Measurements from ENCODE around the gene C2CD4C.

The C2CD4C gene

GRCh38 chr19:377801-378581 is 31.0 kb downstream of the C2CD4C start:
- no peak for DNase-seq (ENCODE audit: low spot score)
- TF ChIP-seq, protein P1, sequence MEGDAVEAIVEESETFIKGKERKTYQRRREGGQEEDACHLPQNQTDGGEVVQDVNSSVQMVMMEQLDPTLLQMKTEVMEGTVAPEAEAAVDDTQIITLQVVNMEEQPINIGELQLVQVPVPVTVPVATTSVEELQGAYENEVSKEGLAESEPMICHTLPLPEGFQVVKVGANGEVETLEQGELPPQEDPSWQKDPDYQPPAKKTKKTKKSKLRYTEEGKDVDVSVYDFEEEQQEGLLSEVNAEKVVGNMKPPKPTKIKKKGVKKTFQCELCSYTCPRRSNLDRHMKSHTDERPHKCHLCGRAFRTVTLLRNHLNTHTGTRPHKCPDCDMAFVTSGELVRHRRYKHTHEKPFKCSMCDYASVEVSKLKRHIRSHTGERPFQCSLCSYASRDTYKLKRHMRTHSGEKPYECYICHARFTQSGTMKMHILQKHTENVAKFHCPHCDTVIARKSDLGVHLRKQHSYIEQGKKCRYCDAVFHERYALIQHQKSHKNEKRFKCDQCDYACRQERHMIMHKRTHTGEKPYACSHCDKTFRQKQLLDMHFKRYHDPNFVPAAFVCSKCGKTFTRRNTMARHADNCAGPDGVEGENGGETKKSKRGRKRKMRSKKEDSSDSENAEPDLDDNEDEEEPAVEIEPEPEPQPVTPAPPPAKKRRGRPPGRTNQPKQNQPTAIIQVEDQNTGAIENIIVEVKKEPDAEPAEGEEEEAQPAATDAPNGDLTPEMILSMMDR (IDR thresholded peaks at IDR 0.05; ENCODE audit: extremely low read depth, insufficient read depth, missing control alignments) = no peak
- in situ Hi-C loops (cut with MboI; ENCODE audit: low pct_unique_long_range_greater_than_20kb, low sequenced_read_pairs, unreplicated experiment) = no loop called here

DNA sequence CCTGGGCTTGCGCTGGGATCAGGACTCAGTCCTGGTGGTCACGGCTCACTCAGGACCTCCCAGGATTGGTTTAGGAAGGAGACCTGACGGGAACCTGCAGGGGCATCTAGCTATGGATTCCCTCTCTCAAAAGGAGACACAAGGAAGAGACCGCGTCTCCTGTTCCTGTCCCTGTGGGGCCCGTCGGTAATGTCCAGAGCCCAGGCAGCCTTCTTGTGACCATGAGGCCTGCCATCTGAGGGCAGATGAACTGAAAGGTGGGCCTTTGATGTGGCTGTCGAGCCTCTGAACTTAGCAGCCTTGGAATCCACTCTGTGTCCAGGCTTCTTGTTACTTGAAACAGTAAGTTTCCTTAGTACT is 32.9 kb downstream of the C2CD4C start:
- in situ Hi-C loops (cut with MboI; ENCODE audit: low pct_unique_long_range_greater_than_20kb, low sequenced_read_pairs, unreplicated experiment) = no loop called here
- TF ChIP-seq, protein P1 (IDR thresholded peaks at IDR 0.05; ENCODE audit: extremely low read depth, insufficient read depth, missing control alignments) = no peak
- DNase-seq (ENCODE audit: low spot score) = no peak

GRCh38 chr19:375395-376110 is 33.4 kb downstream of the C2CD4C start:
- TF ChIP-seq, protein P1 (IDR thresholded peaks at IDR 0.05; ENCODE audit: extremely low read depth, insufficient read depth, missing control alignments) = no peak
- DNase-seq (ENCODE audit: low spot score) = no peak
- in situ Hi-C loops (cut with MboI; ENCODE audit: low pct_unique_long_range_greater_than_20kb, low sequenced_read_pairs, unreplicated experiment) = no loop called here

DNA sequence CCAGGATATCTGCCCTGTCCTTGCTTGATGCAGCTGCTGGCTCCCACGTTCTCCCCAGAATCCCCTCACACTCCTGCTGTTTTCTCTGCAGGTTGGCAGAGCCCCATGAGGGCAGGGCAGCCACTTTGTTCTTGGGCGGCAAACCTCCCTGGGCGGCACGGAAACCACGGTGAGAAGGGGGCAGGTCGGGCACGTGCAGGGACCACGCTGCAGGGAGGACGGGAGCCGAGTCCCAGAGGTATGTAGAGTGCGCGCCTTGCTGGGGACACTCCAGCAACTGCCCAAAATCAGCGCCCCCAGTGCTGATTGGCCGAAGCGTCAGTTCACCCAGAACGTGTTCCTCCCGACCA is 34.1 kb downstream of the C2CD4C start:
- in situ Hi-C loops (cut with MboI; ENCODE audit: low pct_unique_long_range_greater_than_20kb, low sequenced_read_pairs, unreplicated experiment) = no loop called here
- no peak for DNase-seq (ENCODE audit: low spot score)
- TF ChIP-seq, protein P1 (IDR thresholded peaks at IDR 0.05; ENCODE audit: extremely low read depth, insufficient read depth, missing control alignments) = no peak

- in situ Hi-C loops (cut with MboI; ENCODE audit: low pct_unique_long_range_greater_than_20kb, low sequenced_read_pairs, unreplicated experiment) = no loop called here
- TF ChIP-seq, protein P1 (IDR thresholded peaks at IDR 0.05; ENCODE audit: extremely low read depth, insufficient read depth, missing control alignments) = no peak
- no peak for DNase-seq (ENCODE audit: low spot score)
These were observed 34.6 kb downstream of the C2CD4C start for GRCh38 chr19:374183-374885.

- in situ Hi-C loops (cut with MboI; ENCODE audit: low pct_unique_long_range_greater_than_20kb, low sequenced_read_pairs, unreplicated experiment) = no loop called here
- DNase-seq (ENCODE audit: low spot score) = no peak
- TF ChIP-seq, protein P1 (IDR thresholded peaks at IDR 0.05; ENCODE audit: extremely low read depth, insufficient read depth, missing control alignments) = no peak
These were observed 35.4 kb downstream of the C2CD4C start for GRCh38 chr19:373391-374182.

All from GM13977 (cell line).